Measurements from ENCODE around the gene ERICH2.
A peak's percentile ranks its signal among the peaks of the same experiment; 100 is the strongest.

ERICH2 gene

GRCh38 chr2:170817093-170818035, 47.2 kb downstream of the ERICH2 start:
- DNase-seq, result peak; percentile 24

- no peak for DNase-seq
These were observed 48.0 kb downstream of the ERICH2 start for GRCh38 chr2:170818036-170818751.

GRCh38 chr2:170818752-170819470, 48.7 kb downstream of the ERICH2 start:
- DNase-seq, result no peak

- DNase-seq, result no peak
These were observed 49.8 kb downstream of the ERICH2 start for GRCh38 chr2:170819680-170820664.

GRCh38 chr2:170820757-170821530, 50.8 kb downstream of the ERICH2 start:
- DNase-seq, result no peak

- no peak for DNase-seq
These were observed 51.5 kb downstream of the ERICH2 start for GRCh38 chr2:170821531-170822289.

- DNase-seq, result no peak
These were observed 52.3 kb downstream of the ERICH2 start for GRCh38 chr2:170822290-170823087.

- no peak for DNase-seq
These were observed 53.1 kb downstream of the ERICH2 start for GRCh38 chr2:170823088-170823897.

GRCh38 chr2:170823898-170824215, 53.7 kb downstream of the ERICH2 start:
- no peak for DNase-seq

GRCh38 chr2:170824526-170825015, 54.4 kb downstream of the ERICH2 start:
- DNase-seq, result no peak

GRCh38 chr2:170827841-170828532, 57.8 kb downstream of the ERICH2 start:
- DNase-seq, result no peak

- no peak for DNase-seq
These were observed 58.3 kb downstream of the ERICH2 start for GRCh38 chr2:170828533-170828916.

- no peak for DNase-seq
These were observed 58.9 kb downstream of the ERICH2 start for GRCh38 chr2:170829036-170829435.

- DNase-seq, result no peak
These were observed 60.0 kb downstream of the ERICH2 start for GRCh38 chr2:170830166-170830565.

- DNase-seq, result no peak
These were observed 60.9 kb downstream of the ERICH2 start for GRCh38 chr2:170831115-170831514.

GRCh38 chr2:170836027-170836426, 65.8 kb downstream of the ERICH2 start:
- no peak for DNase-seq

GRCh38 chr2:170840717-170841210, 70.6 kb downstream of the ERICH2 start:
- no peak for DNase-seq

- DNase-seq, result peak; percentile 77
These were observed 72.6 kb downstream of the ERICH2 start for GRCh38 chr2:170842785-170843184.
